C4-2B (cell line): Measurements from ENCODE around the gene ACOXL.

Experiments used
- ZFX ChIP-seq: fragments of 450-650 bp; IDR thresholded peaks from 2 replicates; pipeline ENCODE4 v1.6.1; 2017
- TF ChIP-seq, protein P1 (sequence below): fragments of 450-650 bp; conservative IDR thresholded peaks from 2 replicates; pipeline ENCODE4 v1.5.1; 2017; ENCODE audit warnings: mild to moderate bottlenecking

DNA sequence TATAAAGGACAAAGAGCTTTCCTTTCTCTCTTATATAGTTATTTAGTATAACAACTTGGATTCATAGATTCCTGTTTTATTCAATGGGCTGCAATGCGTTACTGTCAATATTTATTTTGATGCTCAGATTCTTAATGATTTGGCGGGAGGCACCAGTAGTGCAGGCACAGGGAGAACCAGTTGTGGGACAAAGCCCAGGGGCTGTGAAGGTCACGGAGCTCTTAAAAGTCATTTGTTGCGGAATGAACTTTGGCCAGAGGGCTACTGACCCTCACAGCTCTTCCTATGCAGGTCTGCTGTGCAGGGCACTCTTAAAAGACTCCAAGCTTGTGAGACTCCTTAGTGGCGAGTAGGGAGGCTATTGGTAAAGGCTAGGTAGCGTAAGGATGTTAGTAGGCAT, 422.4 kb downstream of the ACOXL start:
- TF ChIP-seq, protein P1, sequence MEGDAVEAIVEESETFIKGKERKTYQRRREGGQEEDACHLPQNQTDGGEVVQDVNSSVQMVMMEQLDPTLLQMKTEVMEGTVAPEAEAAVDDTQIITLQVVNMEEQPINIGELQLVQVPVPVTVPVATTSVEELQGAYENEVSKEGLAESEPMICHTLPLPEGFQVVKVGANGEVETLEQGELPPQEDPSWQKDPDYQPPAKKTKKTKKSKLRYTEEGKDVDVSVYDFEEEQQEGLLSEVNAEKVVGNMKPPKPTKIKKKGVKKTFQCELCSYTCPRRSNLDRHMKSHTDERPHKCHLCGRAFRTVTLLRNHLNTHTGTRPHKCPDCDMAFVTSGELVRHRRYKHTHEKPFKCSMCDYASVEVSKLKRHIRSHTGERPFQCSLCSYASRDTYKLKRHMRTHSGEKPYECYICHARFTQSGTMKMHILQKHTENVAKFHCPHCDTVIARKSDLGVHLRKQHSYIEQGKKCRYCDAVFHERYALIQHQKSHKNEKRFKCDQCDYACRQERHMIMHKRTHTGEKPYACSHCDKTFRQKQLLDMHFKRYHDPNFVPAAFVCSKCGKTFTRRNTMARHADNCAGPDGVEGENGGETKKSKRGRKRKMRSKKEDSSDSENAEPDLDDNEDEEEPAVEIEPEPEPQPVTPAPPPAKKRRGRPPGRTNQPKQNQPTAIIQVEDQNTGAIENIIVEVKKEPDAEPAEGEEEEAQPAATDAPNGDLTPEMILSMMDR = no peak
- no peak for TF ChIP-seq ZFX
